GM18951 (cell line): Measurements from ENCODE around the gene PODNL1.

Source experiments
- POLR2A ChIP-seq: IDR thresholded peaks from 4 replicates; pipeline ENCODE4 v1.6.1; 2011; ENCODE audit warnings: mild to moderate bottlenecking; ENCODE audit not compliant: insufficient read length, insufficient read depth; ENCODE audit errors: extremely low read depth
- in situ Hi-C: fragments of 300-500 bp; cut with MboI; formaldehyde crosslinking; loops from one replicate; pipeline ENCODE4 v1.12.0; 2022; ENCODE audit warnings: low sequenced_read_pairs, mixed read lengths, inconsistent platforms; ENCODE audit not compliant: unreplicated experiment

Gene PODNL1

DNA sequence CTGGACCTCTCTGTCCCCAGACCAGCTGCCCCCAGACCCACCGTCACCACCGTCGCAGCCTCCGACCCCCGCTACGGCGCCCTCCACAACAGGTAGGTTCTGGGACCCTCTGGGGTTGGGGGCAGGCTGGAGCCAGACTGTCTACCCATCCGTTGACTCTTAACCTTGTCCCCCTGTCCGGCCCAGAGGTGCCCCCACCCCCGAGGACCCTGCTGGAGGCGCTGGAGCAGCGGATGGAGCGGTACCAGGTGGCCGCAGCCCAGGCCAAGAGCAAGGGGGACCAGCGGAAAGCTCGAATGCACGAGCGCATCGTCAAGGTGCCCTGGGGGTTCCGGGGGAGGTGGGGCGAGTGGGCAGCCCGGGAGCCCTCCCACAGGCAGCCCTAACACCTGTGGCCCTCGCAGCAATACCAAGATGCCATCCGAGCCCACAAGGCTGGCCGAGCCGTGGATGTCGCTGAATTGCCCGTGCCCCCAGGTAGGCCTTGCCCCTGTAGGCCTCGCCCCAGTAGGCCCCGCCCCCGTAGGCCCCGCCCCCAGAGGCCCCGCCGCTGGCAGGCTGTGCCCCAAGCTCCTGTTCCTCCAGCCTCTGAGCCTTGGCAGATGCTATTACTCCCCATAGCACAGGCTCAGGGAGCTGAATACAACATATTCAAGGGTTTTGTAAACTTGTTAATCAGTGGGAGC, 19.3 kb downstream of the PODNL1 start:
- in situ Hi-C loops: no loop called here
- no peak for TF ChIP-seq POLR2A

- no peak for TF ChIP-seq POLR2A
- in situ Hi-C loops: no loop called here
These were observed 20.3 kb downstream of the PODNL1 start for GRCh38 chr19:13917888-13918406.

DNA sequence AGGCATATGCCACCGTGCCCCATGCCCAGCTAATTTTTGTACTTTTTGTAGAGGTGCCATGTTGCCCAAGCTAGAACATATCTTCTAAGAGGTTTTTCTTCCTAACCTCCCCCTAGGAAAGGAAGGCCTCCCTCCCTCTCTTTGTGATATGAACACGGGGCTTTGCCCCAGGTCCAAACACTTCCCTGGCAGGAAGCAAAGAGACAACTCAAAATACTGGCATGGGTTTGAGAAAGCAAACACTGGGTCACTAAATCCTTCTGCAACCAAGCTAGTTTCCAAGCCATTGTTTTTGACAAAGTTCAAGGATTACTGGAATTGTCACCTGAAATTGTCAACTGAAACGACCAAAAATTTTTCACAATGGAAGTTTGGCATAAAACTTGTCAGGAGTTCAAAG, 23.4 kb downstream of the PODNL1 start:
- in situ Hi-C loops: no loop called here
- no peak for TF ChIP-seq POLR2A

DNA sequence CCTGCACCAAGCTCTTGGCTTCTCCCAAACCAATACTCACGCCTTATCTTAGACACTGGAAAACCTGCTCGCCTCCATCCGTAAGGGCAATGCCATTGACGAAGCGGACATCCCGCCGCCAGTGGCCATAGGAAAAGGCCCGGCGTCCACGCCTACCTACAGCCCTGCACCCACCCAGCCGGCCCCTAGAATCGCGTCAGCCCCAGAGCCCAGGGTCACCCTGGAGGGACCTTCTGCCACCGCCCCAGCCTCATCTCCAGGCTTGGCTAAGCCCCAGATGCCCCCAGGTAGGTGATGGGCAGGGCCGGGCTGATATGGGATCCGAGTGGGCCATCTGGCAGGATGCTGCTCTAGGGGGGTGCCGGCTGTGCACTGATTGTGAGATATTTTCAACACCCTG, 24.9 kb downstream of the PODNL1 start:
- in situ Hi-C loops: no loop called here
- no peak for TF ChIP-seq POLR2A

DNA sequence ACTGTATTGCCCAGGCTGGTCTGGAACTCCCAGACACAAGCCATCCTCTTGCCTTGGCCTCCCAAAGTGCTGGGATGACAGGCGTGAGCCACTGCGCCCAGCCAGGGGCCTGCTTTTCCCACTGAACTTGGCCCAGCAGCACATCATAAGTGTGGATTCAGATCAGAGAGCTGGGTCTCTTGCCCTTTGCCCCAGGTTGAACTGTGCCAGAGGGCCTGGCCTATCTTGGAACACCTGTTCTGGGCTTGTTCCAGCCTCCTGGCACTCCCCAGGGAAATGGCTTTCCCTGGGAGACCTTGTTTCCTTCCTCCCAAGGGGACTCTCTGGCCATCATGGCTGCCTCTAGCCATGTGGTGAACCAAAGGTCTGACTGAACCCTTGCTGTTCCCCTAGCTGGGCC, 28.8 kb downstream of the PODNL1 start:
- TF ChIP-seq POLR2A: no peak
- in situ Hi-C loops: no loop called here

DNA sequence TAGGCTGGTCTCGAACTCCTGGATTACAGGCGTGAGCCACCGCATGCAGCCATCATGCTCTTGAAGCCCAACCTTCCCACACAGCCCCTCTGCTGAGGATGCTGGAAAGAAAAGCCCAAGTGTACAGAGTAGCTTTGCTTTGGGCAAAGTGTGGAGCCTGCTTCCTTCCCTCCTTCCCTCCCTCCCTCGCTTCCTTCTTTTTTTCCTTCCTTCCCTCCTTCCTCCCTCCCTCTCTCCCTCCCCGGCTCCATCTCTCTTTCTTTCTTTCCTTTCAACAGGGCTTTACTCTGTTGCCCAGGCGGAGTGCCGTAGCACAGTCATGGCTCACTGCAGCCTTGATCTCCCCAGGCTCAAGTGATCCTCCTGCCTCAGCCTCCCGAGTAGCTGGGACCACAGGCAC, 29.5 kb downstream of the PODNL1 start:
- TF ChIP-seq POLR2A: no peak
- in situ Hi-C loops: no loop called here

GRCh38 chr19:13906910-13907309, 31.3 kb downstream of the PODNL1 start:
- no peak for TF ChIP-seq POLR2A
- in situ Hi-C loops: no loop called here

GRCh38 chr19:13906521-13906904, 31.7 kb downstream of the PODNL1 start:
- no peak for TF ChIP-seq POLR2A
- in situ Hi-C loops: no loop called here

DNA sequence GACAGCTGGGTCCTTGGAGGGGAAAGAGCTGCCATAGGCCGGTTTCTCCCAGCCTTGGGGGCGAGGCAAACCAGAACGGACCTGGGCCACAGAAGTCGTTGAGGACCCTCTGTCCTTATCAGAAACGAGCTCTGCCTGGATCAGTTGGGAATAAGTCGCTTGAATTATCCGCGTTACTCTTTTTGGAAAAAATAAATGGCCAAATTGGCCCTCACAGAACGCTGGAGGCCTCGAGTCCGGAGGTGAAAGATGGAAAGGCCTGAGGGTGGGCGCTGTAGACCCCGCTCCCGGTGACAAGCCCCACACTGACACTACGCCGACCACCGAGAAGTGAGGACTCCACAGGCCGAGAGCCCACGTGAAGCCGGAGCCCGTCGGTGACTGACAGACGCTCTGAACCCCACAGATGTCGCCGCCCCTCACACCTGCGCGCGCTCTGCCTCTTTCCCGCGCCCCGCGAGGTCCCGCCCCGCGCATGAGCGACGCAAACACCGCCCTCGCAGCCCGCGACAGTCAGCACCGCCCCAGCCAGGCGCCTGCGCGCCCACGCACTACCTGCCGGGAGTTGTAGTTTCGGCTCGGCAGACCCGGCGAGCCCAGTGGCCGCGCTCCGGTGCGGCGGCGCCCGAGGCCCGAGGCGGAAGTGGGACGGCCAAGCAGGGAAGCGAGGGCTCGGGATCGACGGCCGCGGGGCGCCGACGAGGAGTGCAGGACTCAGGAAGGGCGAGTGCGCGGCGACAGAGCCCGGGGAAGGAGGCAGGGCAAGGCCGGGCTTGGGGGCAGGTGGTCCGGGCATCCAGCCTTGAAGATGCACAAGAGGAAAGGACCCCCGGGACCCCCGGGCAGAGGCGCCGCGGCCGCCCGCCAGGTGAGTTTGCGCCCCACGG, 32.3 kb downstream of the PODNL1 start, which contains the start of the genes BRME1 and CC2D1A:
BRME1 (minus strand) TSS at position 484 of the 887 bp plus-strand sequence. CDS start 1,225 bp downstream, outside the sequence.
CC2D1A (plus strand) TSS at position 568 of the 887 bp plus-strand sequence; CDS start at position 809, 241 bp downstream.
- peak; percentile 70 for TF ChIP-seq POLR2A
- in situ Hi-C loops: no loop called here

DNA sequence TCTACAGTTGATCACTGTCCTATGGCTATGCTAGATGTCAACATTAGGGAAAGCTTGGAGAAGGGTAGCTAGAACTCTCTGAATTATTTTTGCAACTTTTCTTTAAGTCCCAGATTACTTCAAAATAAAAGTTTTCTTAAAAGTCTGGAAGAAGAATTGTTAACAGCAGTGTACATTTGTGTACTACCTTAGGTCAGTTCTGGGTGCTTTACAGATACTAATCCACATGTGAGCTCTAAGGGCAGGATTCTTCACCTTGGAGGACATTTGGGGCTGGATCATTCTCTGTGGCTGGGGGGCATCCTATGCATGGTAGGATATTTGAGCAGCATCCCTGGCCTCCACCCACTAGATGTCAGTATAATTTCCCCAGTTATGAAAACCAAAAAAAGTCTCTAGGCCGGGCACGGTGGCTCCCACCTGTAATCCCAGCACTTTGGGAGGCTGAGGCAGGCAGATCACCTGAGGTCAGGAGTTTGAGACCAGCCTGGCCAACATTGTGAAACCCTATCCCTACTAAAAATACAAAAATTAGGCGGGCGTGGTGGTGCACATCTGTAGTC, 35.1 kb downstream of the PODNL1 start:
- in situ Hi-C loops: no loop called here
- no peak for TF ChIP-seq POLR2A

DNA sequence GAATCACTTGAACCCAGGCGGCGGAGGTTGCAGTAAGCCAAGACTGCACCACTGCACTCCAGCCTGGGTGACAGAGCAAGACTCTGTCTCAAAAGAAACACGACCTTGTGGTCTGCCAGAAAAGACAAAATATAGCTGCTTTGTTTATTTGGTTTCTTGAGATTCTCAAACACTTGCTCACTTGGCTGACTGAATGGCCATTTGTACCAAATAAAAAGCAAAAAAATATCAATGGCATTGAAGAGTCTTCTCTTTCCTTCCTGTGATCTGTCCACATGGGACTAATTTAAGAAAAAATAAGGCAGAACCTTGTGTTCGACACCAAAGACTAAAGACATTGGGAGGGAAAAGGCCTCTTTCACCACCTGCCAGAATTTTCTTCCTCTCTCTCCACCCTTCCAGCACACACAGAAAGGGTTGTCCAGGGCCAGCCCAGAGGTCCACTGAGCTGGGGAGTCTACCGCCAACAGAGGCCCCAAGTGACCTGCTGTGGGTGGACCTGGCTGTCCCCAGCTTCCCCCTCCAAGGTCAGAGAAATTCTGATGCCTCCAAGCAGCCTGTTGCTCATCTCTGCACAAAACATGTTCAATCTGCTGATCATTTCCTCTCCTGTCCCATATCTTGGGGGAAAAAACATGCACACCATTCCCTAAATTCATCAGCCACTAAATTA, 38.2 kb downstream of the PODNL1 start:
- in situ Hi-C loops: no loop called here
- TF ChIP-seq POLR2A: no peak

- TF ChIP-seq POLR2A: no peak
- in situ Hi-C loops: no loop called here
These were observed 38.8 kb downstream of the PODNL1 start for GRCh38 chr19:13899393-13899792.

DNA sequence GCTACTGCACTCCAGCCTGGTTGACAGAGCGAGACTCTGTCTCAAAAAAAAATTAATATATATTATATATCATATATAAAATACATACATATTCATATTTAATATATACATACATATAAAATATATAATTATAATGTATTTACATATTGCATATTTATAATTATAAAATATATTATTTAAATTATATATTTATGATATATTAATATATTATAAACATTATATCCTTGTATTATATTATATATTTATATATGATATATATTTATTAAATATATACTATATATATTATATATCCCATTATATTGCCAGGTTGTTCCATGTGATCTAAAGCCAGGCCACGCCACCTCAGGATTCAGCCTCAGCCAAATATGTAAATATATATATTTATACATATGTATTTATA, 42.0 kb downstream of the PODNL1 start:
- in situ Hi-C loops: no loop called here
- no peak for TF ChIP-seq POLR2A
